ENCODE data around the gene ABTB1.

ABTB1 gene

GRCh38 chr3:127639173-127640041 lies 33.3 kb upstream of the ABTB1 start:
- Histone ChIP-seq H3K4me1 (ENCODE audit: control insufficient read depth, insufficient read depth, low read length) (0 out of 2 replicates have a peak, but pooled peaks cover 3% of the 10 kb centered on the region), H3K36me3 (ENCODE audit: control insufficient read depth in 2 of 2, insufficient read depth in 1 of 2, low read length in 2 of 2) (peaks cover 0 to 4% of the 10 kb centered on the region in 2 experiments; a peak in 2 of 3 replicates), H3K27ac (ENCODE audit: extremely low read depth, low read depth, low read length) (no peak overlapping the region), H3K9me3 (ENCODE audit: control insufficient read depth, insufficient read depth, low read depth, low read length) (no peaks in the 10 kb centered on the region), H3K4me3 (ENCODE audit: low read depth, low read length) (no peak overlapping the region)
- TF ChIP-seq ZNF302 (tag by site-specific recombination; IDR thresholded peaks at IDR 0.05; ENCODE audit: low read depth) (no peak), ZNF174 (tag by site-specific recombination; IDR thresholded peaks at IDR 0.05) (no peak), ZNF544 (tag by site-specific recombination; IDR thresholded peaks at IDR 0.05) (no peak), SALL2 (tag by site-specific recombination; IDR thresholded peaks at IDR 0.05; ENCODE audit: borderline replicate concordance) (no peak), ZNF335 (tag by site-specific recombination; conservative IDR thresholded peaks at IDR 0.05) (no peak), ZNF561 (tag by site-specific recombination; IDR thresholded peaks at IDR 0.05; ENCODE audit: borderline replicate concordance) (no peak), GLI4 (tag by site-specific recombination; IDR thresholded peaks at IDR 0.05) (no peak), OVOL3 (tag by site-specific recombination; IDR thresholded peaks at IDR 0.05) (no peak), HOXD13 (CRISPR knock-in tag; IDR thresholded peaks at IDR 0.05; ENCODE audit: borderline replicate concordance) (no peak), AEBP2 (tag by site-specific recombination; IDR thresholded peaks at IDR 0.05; ENCODE audit: borderline replicate concordance) (no peak), ZSCAN16 (tag by site-specific recombination; IDR thresholded peaks at IDR 0.05) (no peak), ZNF692 (tag by site-specific recombination; IDR thresholded peaks at IDR 0.05) (no peak), ZNF138 (tag by site-specific recombination; IDR thresholded peaks at IDR 0.05; ENCODE audit: borderline replicate concordance) (no peak), ZBTB17 (tag by site-specific recombination; IDR thresholded peaks at IDR 0.05) (no peak), BCL11B (tag by site-specific recombination; IDR thresholded peaks at IDR 0.05; ENCODE audit: low read depth) (no peak), ZBTB1 (tag by site-specific recombination; IDR thresholded peaks at IDR 0.05) (no peak)
- POLR2A ChIA-PET, result no interaction called here
- CTCF ChIA-PET, result interaction anchor here (0.5 to 0.7 kb wide), 2 partner anchors 10 to 17 kb away, joined by 3 read pairs; partner anchors contain the start of gene PODXL2

- ChIA-PET POLR2A (no interaction called here), CTCF (no interaction called here)
- Histone ChIP-seq H3K36me3 (ENCODE audit: control insufficient read depth in 2 of 2, insufficient read depth in 1 of 2, low read length in 2 of 2) (peaks cover 0 to 9% of the 10 kb centered on the region in 2 experiments; a peak in 2 of 3 replicates), H3K27ac (ENCODE audit: extremely low read depth, low read depth, low read length) (no peak overlapping the region), H3K4me3 (ENCODE audit: low read depth, low read length) (no peak overlapping the region), H3K9me3 (ENCODE audit: control insufficient read depth, insufficient read depth, low read depth, low read length) (no peaks in the 10 kb centered on the region), H3K4me1 (ENCODE audit: control insufficient read depth, insufficient read depth, low read length) (0 out of 2 replicates have a peak, but pooled peaks cover 3% of the 10 kb centered on the region)
- TF ChIP-seq ZNF239 (tag by site-specific recombination; IDR thresholded peaks at IDR 0.05), result no peak
- TF ChIP-seq ZNF664 (tag by site-specific recombination; IDR thresholded peaks at IDR 0.05), result no peak
- TF ChIP-seq ZNF416 (tag by site-specific recombination; IDR thresholded peaks at IDR 0.05), result no peak
- TF ChIP-seq ZNF785 (tag by site-specific recombination; IDR thresholded peaks at IDR 0.05), result no peak
- TF ChIP-seq ZNF658 (tag by site-specific recombination; IDR thresholded peaks at IDR 0.05), result no peak
- no peak for TF ChIP-seq ZNF26 (tag by site-specific recombination; IDR thresholded peaks at IDR 0.05)
- TF ChIP-seq ZNF513 (tag by site-specific recombination; IDR thresholded peaks at IDR 0.05), result no peak
- no peak for TF ChIP-seq ZNF580 (tag by site-specific recombination; IDR thresholded peaks at IDR 0.05)
- TF ChIP-seq ZNF776 (tag by site-specific recombination; IDR thresholded peaks at IDR 0.05; ENCODE audit: borderline replicate concordance), result no peak
- no peak for TF ChIP-seq ZNF174 (tag by site-specific recombination; IDR thresholded peaks at IDR 0.05)
- no peak for TF ChIP-seq ZNF558 (tag by site-specific recombination; IDR thresholded peaks at IDR 0.05)
- TF ChIP-seq AEBP2 (tag by site-specific recombination; IDR thresholded peaks at IDR 0.05; ENCODE audit: borderline replicate concordance), result no peak
Observed at GRCh38 chr3:127640042-127640355, 32.8 kb upstream of the ABTB1 start.

Data from HEK293 (cell line).